Stimulated activated CD8-positive, alpha-beta memory T cell treated with anti-CD3 and anti-CD28 coated beads, Interleukin-7, amount 100 ng/mL, for 48 hours (primary cell): ENCODE results near the gene HDX.
"Not testable (repeated sequence)": the region's sequence is repeated elsewhere in the genome, so short reads cannot be mapped to it uniquely, and the experiment has no call there.

Experiments used
- DNase-seq, 2 donors: peaks; one replicate each; pipeline ENCODE4 v3.0.0-alpha.2; 2020; ENCODE audit warnings: low read depth in 1 of 2; ENCODE audit errors: extremely low read depth in 1 of 2

HDX gene, protein sequence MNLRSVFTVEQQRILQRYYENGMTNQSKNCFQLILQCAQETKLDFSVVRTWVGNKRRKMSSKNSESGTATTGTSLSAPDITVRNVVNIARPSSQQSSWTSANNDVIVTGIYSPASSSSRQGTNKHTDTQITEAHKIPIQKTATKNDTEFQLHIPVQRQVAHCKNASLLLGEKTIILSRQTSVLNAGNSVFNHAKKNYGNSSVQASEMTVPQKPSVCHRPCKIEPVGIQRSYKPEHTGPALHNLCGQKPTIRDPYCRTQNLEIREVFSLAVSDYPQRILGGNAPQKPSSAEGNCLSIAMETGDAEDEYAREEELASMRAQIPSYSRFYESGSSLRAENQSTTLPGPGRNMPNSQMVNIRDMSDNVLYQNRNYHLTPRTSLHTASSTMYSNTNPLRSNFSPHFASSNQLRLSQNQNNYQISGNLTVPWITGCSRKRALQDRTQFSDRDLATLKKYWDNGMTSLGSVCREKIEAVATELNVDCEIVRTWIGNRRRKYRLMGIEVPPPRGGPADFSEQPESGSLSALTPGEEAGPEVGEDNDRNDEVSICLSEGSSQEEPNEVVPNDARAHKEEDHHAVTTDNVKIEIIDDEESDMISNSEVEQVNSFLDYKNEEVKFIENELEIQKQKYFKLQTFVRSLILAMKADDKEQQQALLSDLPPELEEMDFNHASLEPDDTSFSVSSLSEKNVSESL

GRCh38 chrX:84501798-84502628, at the start of gene HDX:
Gene HDX, minus strand, starts transcription at chrX:84502453. Its CDS starts 27,056 bp downstream, at chrX:84475397.
- DNase-seq, result peak; percentile 39 to 40

DNA sequence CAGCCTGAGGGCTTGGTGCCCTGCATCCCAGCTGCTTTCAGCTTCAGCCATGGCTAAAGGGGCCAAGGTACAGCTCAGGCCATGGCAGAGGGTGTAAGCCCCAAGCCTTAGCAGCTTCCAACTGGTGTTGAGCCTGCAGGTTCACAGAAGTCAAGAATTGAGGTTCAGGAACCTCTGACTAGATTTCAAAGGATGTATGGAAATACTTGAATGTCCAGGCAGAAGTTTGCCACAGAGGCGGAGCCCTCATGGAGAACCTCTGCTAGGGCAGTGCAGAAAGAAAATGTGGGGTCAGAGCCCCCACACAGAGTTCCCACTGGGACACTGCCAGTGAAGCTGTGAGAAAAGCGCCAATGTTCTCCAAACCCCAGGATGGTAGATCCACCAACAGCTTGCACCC, 39.1 kb upstream of the HDX start:
- DNase-seq, result not testable (repeated sequence)

- DNase-seq, result not testable (repeated sequence)
Measured at GRCh38 chrX:84537627-84538026, 35.4 kb upstream of the HDX start.

GRCh38 chrX:84488426-84488825, 13.8 kb downstream of the HDX start:
- no peak for DNase-seq

DNA sequence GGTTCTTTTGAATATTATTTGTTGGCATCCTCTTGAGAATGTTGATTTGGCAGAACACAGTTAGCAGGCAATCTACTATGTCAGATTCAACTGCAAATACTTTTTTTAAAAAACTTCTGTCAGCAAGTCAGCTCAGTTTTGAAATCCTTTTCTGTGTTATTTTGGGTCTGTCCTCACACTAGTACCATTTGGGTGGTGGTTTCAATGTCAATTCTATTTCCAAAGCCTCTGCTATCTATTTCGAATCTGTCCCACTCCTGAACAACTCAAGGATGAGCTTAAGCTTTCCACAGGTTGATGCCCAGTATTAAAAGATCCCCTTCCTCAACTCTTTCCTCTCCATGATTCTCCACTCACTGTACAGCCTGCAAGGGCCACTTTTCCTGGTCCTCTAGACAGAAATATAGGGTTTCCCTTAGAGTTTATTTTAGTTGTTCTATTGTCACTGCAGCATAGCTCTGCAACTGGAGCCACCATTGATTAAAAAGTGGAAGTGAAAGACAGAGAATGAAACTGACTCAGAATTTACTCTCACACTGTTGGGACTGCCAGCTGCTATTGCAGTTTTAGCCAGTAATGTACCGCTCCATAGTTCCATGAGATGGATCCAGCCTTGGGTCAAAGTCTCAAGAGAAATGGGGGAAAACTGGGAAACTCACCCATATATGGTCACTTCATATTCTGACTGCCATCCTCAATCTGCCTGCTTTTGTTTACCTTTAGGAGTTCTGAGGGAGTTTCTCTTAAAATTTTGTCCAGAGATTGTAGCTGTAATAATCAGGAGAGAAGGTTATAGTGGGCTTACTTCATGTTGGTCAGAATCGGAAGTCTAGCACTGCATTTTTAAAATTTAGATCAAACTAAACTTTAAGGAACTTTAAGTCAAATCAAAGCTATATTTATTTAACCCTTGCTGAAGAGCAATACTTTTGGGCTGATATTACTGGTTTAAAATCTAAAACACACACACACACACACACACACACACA, 14.6 kb downstream of the HDX start:
- DNase-seq, result no peak

GRCh38 chrX:84479086-84479485, 23.2 kb downstream of the HDX start:
- no peak for DNase-seq

DNA sequence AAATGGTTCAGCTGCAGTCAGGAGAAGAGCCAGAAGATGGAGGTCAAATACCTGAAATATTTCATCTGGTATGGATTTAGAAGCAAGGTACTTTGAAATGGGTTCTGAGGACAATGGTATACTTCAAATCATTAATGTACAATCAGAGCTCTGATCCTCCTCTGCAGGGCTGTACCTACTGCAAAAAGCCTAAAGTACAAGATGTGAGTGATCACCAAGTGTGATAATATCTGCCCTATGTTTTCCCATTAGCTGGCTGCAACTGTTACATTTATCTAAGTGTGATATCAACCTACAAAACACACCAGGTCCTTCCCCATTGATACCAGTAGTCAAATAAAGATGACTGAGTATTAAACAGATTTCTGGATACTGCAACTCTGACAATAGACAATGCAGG, 25.1 kb downstream of the HDX start:
- DNase-seq, result no peak

DNA sequence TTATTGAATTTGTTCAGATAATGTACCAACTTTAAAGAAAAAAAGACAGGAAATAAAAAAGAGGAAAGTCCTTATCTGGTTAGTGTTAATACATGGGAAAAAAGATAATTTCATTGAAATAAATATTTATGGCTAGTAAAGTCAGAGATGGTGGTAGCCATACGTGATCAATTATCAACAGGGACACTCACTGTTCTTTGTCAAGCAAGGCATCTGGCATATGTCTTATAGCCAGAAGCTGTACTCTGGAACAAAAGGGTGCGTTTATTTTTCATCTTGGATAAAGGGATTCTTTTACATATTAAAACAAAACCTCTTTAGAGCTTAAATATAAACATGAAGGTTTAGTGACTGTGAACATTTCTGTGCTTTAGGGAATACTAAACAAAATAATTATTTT, 26.7 kb downstream of the HDX start:
- no peak for DNase-seq

GRCh38 chrX:84475101-84475500, 27.2 kb downstream of the HDX start:
- no peak for DNase-seq

GRCh38 chrX:84469226-84469625, 33.0 kb downstream of the HDX start:
- no peak for DNase-seq

- DNase-seq, result no peak
Measured at GRCh38 chrX:84467898-84468297, 34.4 kb downstream of the HDX start.

GRCh38 chrX:84453351-84454246, 48.7 kb downstream of the HDX start:
- DNase-seq, result no peak

GRCh38 chrX:84441143-84441542, 61.1 kb downstream of the HDX start:
- no peak for DNase-seq

GRCh38 chrX:84415140-84415539, 87.1 kb downstream of the HDX start:
- DNase-seq, result no peak

DNA sequence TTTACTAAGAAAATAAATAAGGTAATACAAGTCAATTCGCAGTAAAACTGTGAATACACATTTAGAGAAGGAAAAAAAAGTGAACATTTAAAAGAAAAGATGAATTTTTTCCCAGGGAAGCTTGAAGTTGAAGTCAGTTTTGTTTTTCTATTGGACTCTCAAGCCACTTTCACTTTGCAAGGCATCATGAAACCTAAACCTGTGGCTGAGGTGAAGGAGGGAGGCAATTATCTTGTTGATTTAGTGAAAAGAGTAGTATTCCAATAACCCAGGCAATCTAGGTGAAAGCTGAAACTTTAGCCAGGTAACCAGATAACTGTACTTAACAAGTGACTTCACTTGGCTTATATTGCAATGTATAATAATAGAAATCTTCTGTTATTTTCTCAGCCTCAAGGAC, 138.6 kb downstream of the HDX start:
- DNase-seq, result no peak

- no peak for DNase-seq
Measured at GRCh38 chrX:84363051-84363450, 139.2 kb downstream of the HDX start.

DNA sequence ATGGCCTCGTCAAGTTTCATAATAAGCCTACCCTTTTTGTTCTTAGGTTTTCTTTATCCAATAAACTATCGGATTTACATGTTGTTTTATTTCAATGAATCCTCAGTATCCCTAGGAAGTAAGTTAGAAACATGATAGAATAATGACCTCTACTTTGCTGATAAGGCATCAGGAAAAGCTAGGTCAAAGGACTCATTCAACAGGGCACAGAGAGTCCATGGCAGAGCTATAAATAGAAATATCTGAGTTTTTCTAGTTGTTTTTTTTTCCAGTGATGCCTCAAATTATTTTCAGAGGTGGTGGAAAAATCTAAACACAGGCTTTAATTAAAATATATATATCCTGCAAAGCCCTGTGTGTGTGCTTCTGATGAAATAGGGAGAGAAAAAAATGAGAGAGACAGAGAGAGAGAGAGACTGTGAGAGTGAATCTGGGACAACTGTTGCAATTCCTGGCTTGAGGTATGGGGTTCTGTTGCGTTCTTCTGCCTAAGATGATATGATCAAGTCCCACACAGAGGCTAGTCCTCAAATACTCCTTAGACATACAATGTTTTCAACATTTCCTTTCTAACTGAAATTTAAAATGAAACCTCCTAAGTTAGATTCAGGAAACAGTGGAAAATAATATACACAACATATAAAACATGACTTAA, 139.9 kb downstream of the HDX start:
- no peak for DNase-seq

GRCh38 chrX:84358271-84358670, 144.0 kb downstream of the HDX start:
- DNase-seq, result no peak

DNA sequence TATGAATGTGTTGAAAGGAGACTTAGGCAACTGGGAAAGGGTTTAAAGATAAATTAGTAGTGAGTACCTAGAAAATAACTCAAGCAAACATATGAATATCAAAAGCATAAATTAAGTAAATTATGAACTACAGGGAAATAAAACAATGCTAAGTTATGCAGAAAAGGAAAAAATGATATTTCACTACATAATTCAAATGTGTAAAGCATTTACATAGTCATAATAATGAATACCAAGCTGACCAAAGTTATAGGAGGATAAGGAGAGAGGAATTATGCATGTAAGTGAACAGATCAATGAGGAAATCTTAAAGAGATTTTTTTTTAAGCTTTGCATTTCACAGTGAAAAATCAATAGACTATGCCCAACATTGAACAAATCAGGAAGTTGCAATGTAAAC, 145.0 kb downstream of the HDX start:
- no peak for DNase-seq
